Non-pigmented ciliary epithelial cell (primary cell): ENCODE results near the gene PELI2.

Experiments used
- DNase-seq: peaks from one replicate; pipeline ENCODE4 v3.0.0-alpha.2; 2010; ENCODE audit warnings: low read depth

The PELI2 gene

GRCh38 chr14:56205881-56206280 lies 87.7 kb downstream of the PELI2 start:
- DNase-seq, result no peak

GRCh38 chr14:56206596-56206995 lies 88.4 kb downstream of the PELI2 start:
- DNase-seq, result no peak

- DNase-seq, result no peak
Observed at GRCh38 chr14:56207626-56208292, 89.5 kb downstream of the PELI2 start.

GRCh38 chr14:56208520-56208919 lies 90.3 kb downstream of the PELI2 start:
- DNase-seq, result no peak

- DNase-seq, result no peak
Observed at GRCh38 chr14:56210571-56210970, 92.4 kb downstream of the PELI2 start.

GRCh38 chr14:56211084-56211483 lies 92.9 kb downstream of the PELI2 start:
- DNase-seq, result no peak

GRCh38 chr14:56211844-56212243 lies 93.6 kb downstream of the PELI2 start:
- DNase-seq, result no peak

GRCh38 chr14:56212521-56212920 lies 94.3 kb downstream of the PELI2 start:
- no peak for DNase-seq

GRCh38 chr14:56213306-56213705 lies 95.1 kb downstream of the PELI2 start:
- DNase-seq, result no peak

- DNase-seq, result no peak
Observed at GRCh38 chr14:56215180-56215579, 97.0 kb downstream of the PELI2 start.

GRCh38 chr14:56216626-56217379 lies 98.6 kb downstream of the PELI2 start:
- no peak for DNase-seq

GRCh38 chr14:56217380-56218045 lies 99.3 kb downstream of the PELI2 start:
- DNase-seq, result no peak

- DNase-seq, result no peak
Observed at GRCh38 chr14:56219666-56220413, 101.6 kb downstream of the PELI2 start.

- DNase-seq, result no peak
Observed at GRCh38 chr14:56221382-56222128, 103.3 kb downstream of the PELI2 start.

- no peak for DNase-seq
Observed at GRCh38 chr14:56224229-56224628, 106.0 kb downstream of the PELI2 start.

GRCh38 chr14:56224691-56225681 lies 106.8 kb downstream of the PELI2 start:
- DNase-seq, result no peak

- no peak for DNase-seq
Observed at GRCh38 chr14:56235388-56235787, 117.2 kb downstream of the PELI2 start.

GRCh38 chr14:56237398-56237797 lies 119.2 kb downstream of the PELI2 start:
- DNase-seq, result no peak

GRCh38 chr14:56241461-56241860 lies 123.2 kb downstream of the PELI2 start:
- DNase-seq, result no peak

GRCh38 chr14:56243110-56243509 lies 124.9 kb downstream of the PELI2 start:
- DNase-seq, result no peak
